IMR-90 (cell line): ENCODE measurements around the gene LARP4B.

Experiments used
- BHLHE40 ChIP-seq: fragments of 150-350 bp; IDR thresholded peaks from 2 replicates; pipeline ENCODE4 v1.6.1; 2016; ENCODE audit warnings: mild to moderate bottlenecking, low read depth, low read length
- CHD1 ChIP-seq: IDR thresholded peaks from 2 replicates; pipeline ENCODE4 v1.6.1; 2012; ENCODE audit warnings: low read depth, low read length, improper control_type of control experiment
- CTCF ChIP-seq: conservative IDR thresholded peaks from 2 replicates; pipeline ENCODE4 v1.5.1; 2012; ENCODE audit warnings: mild to moderate bottlenecking, low read depth, low read length, improper control_type of control experiment
- POLR2A ChIP-seq: IDR thresholded peaks from 2 replicates; pipeline ENCODE4 v1.6.1; 2012; ENCODE audit warnings: mild to moderate bottlenecking, low read depth, low read length
- RCOR1 ChIP-seq: IDR thresholded peaks from 2 replicates; pipeline ENCODE4 v1.6.1; 2012; ENCODE audit warnings: mild to moderate bottlenecking, low read length, improper control_type of control experiment; ENCODE audit not compliant: insufficient replicate concordance
- SMC3 ChIP-seq: fragments of 150-350 bp; IDR thresholded peaks from 2 replicates; pipeline ENCODE4 v1.6.1; 2016; ENCODE audit warnings: low read depth, mild to moderate bottlenecking, antibody characterized with exemption, low read length, moderate library complexity

- no peak for TF ChIP-seq CTCF
- TF ChIP-seq POLR2A = no peak
- no peak for TF ChIP-seq BHLHE40
- TF ChIP-seq RCOR1 = no peak
- TF ChIP-seq CHD1 = no peak
- no peak for TF ChIP-seq SMC3
Observed at GRCh38 chr10:969473-970150, 38.1 kb upstream of the LARP4B start.
